Measurements from ENCODE around the gene DIPK1C. TPM values are rescaled to one million over a fixed set of nuclear protein-coding genes. Genes with fewer than 3 reads are reported as not detected.

The DIPK1C gene
- total RNA-seq, 2 experiments from 2014 or later: not detected

DNA sequence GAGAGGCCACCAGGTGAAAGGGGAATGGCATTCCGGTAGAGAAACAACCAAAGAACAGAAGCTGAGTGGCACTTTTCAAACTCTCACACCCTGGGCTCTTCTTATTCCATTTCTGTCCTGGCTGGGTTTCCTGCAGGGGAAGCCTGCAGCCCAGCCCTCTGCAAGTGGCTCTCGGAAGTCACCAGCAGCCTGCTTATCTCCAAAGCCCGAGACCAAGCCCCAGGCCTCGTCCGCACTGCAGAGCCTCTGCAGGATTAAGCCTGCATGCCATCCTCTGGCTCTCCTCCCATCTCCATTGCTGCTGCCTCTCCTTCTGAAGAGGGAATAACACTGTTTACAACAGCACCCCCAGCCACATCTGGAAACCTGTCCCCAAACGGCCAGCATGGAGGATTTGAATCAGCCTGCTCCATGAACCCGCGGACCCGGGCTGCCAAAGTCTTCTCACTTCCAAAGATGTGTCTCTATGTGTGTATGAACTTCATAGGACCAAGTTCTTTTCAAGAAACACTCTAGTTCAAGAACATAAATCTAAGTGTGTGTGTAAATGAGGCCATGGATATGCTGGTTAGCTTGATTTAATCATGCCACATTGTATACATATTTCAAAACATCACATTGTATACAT, 54.2 kb downstream of the DIPK1C start:
- no peak for DNase-seq
- H3K9me3 Mint-ChIP-seq: peaks cover 3% of the 10 kb centered on the region
- intact Hi-C loops (cut with micrococcal nuclease): no loop called here
- no peaks in the 10 kb centered on the region for H3K27me3 Mint-ChIP-seq (ENCODE audit: low read depth)
- no peaks in the 10 kb centered on the region for H3K36me3 Mint-ChIP-seq (ENCODE audit: low read depth)
- H3K4me1 Mint-ChIP-seq (ENCODE audit: low read depth): peaks cover 26% of the 10 kb centered on the region
- no peak overlapping the region for H3K4me3 Mint-ChIP-seq
- H3K27ac Mint-ChIP-seq: no peak overlapping the region
- CTCF ChIA-PET: no interaction called here

- intact Hi-C loops (cut with micrococcal nuclease): no loop called here
- DNase-seq: no peak
- H3K4me1 Mint-ChIP-seq (ENCODE audit: low read depth): peaks cover 19% of the 10 kb centered on the region
- no peaks in the 10 kb centered on the region for H3K27me3 Mint-ChIP-seq (ENCODE audit: low read depth)
- CTCF ChIA-PET: no interaction called here
- H3K4me3 Mint-ChIP-seq: no peak overlapping the region
- peaks cover 3% of the 10 kb centered on the region for H3K9me3 Mint-ChIP-seq
- H3K27ac Mint-ChIP-seq: no peak overlapping the region
- H3K36me3 Mint-ChIP-seq (ENCODE audit: low read depth): no peaks in the 10 kb centered on the region
Measured at GRCh38 chr18:74400813-74401212, 56.3 kb downstream of the DIPK1C start.

- no peaks in the 10 kb centered on the region for H3K9me3 Mint-ChIP-seq
- H3K36me3 Mint-ChIP-seq (ENCODE audit: low read depth): no peaks in the 10 kb centered on the region
- CTCF ChIA-PET: interaction anchor here (0.6 to 1.6 kb wide), 6 partner anchors 9 to 104 kb away, joined by 3 to 5 read pairs (median 3); no protein-coding TSS in a partner anchor
- intact Hi-C loops (cut with micrococcal nuclease): no loop called here
- no peak overlapping the region for H3K4me3 Mint-ChIP-seq
- peaks cover 2% of the 10 kb centered on the region for H3K27me3 Mint-ChIP-seq (ENCODE audit: low read depth)
- H3K4me1 Mint-ChIP-seq (ENCODE audit: low read depth): peaks cover 19% of the 10 kb centered on the region
- DNase-seq: no peak
- no peak overlapping the region for H3K27ac Mint-ChIP-seq
Measured at GRCh38 chr18:74399091-74399887, 57.8 kb downstream of the DIPK1C start.

DNA sequence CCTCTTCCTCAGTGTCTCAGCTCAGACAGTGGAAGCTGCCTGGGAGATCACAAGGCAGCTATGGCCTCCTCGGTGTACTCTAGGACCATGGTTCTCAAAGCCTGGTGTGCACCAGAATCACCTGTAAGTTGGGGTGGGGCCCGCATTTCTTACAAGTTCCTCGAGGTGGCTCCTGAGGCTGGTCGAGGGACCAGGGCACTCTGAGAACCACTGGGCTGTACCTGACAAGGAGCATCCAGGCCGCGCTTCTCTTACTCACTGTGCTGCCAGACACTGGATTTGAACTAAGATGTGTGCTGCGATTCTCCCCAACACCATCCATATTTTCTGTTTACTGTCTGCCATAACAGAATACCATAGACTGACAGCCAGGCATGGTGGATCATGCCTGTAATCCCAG, 59.5 kb downstream of the DIPK1C start:
- H3K4me3 Mint-ChIP-seq: no peak overlapping the region
- no peaks in the 10 kb centered on the region for H3K9me3 Mint-ChIP-seq
- DNase-seq: no peak
- intact Hi-C loops (cut with micrococcal nuclease): no loop called here
- H3K36me3 Mint-ChIP-seq (ENCODE audit: low read depth): no peaks in the 10 kb centered on the region
- CTCF ChIA-PET: no interaction called here
- no peak overlapping the region for H3K27ac Mint-ChIP-seq
- peaks cover 2% of the 10 kb centered on the region for H3K27me3 Mint-ChIP-seq (ENCODE audit: low read depth)
- peaks cover 19% of the 10 kb centered on the region for H3K4me1 Mint-ChIP-seq (ENCODE audit: low read depth)

DNA sequence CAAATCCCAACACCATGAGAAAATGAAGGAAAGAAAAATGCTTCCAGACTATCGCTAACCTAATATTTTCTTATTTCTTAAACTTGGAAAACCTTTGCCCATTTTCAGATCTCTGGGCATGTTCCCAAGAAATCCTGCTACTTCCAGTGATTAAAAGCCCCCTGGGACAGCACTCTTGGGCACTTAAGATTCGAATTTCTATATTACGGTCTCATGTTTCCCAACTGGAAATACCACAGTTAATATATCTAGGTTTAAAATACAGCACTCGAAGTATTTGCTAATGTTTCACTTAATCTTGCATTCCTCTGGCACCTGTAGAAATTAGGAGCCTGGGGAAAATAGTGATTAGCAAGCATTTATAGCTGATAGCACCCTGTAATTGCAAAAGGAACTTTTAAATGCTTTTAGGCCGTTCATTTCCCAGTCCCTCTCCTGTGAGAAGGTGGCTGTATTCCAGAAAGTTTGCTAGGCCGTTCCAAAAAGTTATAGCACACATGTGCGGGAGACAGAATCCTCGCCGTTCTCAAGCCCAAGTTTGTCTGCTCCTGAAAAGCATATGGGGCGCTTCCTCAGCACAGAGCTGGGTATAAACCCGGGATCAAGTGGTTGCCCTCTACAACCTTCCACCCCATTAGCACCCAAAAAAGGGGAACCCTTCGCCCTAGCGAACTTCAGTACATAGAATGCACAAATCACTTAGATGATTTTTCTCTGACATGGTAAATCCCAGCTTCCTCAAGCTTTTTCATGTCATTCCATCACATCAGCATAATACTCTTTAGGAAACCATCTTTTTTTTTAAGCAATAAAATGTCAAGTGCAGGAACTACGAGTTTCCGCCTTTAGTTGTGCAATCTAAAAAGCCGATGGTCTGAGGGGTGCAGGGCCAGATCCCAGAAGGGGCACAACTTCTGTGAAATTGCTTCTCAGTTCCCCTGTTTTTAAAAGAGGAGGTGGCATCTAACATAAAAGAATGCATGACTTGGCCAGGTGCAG, 60.6 kb downstream of the DIPK1C start:
- intact Hi-C loops (cut with micrococcal nuclease): no loop called here
- no peak overlapping the region for H3K4me3 Mint-ChIP-seq
- H3K4me1 Mint-ChIP-seq (ENCODE audit: low read depth): peaks cover 19% of the 10 kb centered on the region
- CTCF ChIA-PET: no interaction called here
- no peak overlapping the region for H3K27ac Mint-ChIP-seq
- H3K27me3 Mint-ChIP-seq (ENCODE audit: low read depth): peaks cover 2% of the 10 kb centered on the region
- H3K36me3 Mint-ChIP-seq (ENCODE audit: low read depth): no peaks in the 10 kb centered on the region
- no peaks in the 10 kb centered on the region for H3K9me3 Mint-ChIP-seq
- no peak for DNase-seq

DNA sequence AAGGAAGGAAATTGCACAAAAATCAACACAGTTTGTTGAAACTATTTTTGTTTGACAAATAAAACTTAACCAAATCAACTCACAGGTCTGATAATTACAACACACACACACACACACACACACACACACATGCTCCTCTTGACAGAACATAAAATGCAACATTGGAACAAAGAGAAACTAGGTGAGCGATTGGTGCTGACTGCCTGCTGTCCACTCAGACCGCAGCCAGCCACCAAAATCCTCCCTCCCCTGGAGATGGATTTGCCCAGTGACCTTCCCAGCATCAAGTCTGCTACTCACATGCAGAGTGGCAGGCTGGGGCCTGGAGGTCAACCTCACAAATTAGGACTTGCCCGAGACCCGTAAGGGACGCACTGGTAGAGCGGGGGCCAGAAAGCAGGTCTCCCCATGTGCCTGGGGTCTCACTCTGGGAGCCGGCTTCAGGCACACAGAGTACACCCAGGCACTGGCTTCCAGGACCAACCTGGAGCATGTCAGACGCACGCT, 61.4 kb downstream of the DIPK1C start:
- no peaks in the 10 kb centered on the region for H3K36me3 Mint-ChIP-seq (ENCODE audit: low read depth)
- H3K9me3 Mint-ChIP-seq: no peaks in the 10 kb centered on the region
- no peak overlapping the region for H3K27ac Mint-ChIP-seq
- intact Hi-C loops (cut with micrococcal nuclease): no loop called here
- H3K4me1 Mint-ChIP-seq (ENCODE audit: low read depth): peaks cover 24% of the 10 kb centered on the region
- CTCF ChIA-PET: no interaction called here
- H3K27me3 Mint-ChIP-seq (ENCODE audit: low read depth): peaks cover 2% of the 10 kb centered on the region
- DNase-seq: no peak
- H3K4me3 Mint-ChIP-seq: no peak overlapping the region

- H3K4me1 Mint-ChIP-seq (ENCODE audit: low read depth): peaks cover 27% of the 10 kb centered on the region
- H3K36me3 Mint-ChIP-seq (ENCODE audit: low read depth): no peaks in the 10 kb centered on the region
- intact Hi-C loops (cut with micrococcal nuclease): no loop called here
- DNase-seq: no peak
- H3K4me3 Mint-ChIP-seq: no peak overlapping the region
- peaks cover 2% of the 10 kb centered on the region for H3K27me3 Mint-ChIP-seq (ENCODE audit: low read depth)
- no peaks in the 10 kb centered on the region for H3K9me3 Mint-ChIP-seq
- CTCF ChIA-PET: no interaction called here
- H3K27ac Mint-ChIP-seq: no peak overlapping the region
Measured at GRCh38 chr18:74395006-74395405, 62.1 kb downstream of the DIPK1C start.

- CTCF ChIA-PET: no interaction called here
- no peak overlapping the region for H3K4me3 Mint-ChIP-seq
- peaks cover 30% of the 10 kb centered on the region for H3K4me1 Mint-ChIP-seq (ENCODE audit: low read depth)
- H3K36me3 Mint-ChIP-seq (ENCODE audit: low read depth): no peaks in the 10 kb centered on the region
- H3K27ac Mint-ChIP-seq: no peak overlapping the region
- H3K27me3 Mint-ChIP-seq (ENCODE audit: low read depth): peaks cover 2% of the 10 kb centered on the region
- intact Hi-C loops (cut with micrococcal nuclease): no loop called here
- no peak for DNase-seq
- H3K9me3 Mint-ChIP-seq: no peaks in the 10 kb centered on the region
Measured at GRCh38 chr18:74392323-74392722, 64.8 kb downstream of the DIPK1C start.

DNA sequence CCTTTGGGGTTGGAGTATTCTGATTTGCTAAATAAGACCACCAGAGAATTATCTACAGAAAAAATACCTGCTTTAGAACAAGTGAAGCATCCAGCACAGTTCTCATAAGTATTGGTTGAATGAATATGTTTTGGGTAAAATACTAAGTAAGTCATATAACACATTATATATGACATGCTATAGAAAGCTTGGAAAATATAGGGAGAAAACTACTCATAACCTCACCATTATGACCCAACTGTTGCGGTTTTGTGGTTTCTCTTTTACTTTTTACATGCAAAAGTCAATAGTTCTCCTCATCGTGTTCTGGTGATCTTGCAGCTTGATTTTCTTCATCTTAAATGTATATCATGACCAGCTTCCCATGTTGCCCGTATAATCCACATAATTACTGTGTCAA, 66.2 kb downstream of the DIPK1C start:
- CTCF ChIA-PET: interaction anchor here (1.4 to 1.7 kb wide), 2 partner anchors 19 to 161 kb away, joined by 3 to 5 read pairs; no protein-coding TSS in a partner anchor
- DNase-seq: no peak
- no peaks in the 10 kb centered on the region for H3K36me3 Mint-ChIP-seq (ENCODE audit: low read depth)
- peaks cover 2% of the 10 kb centered on the region for H3K27me3 Mint-ChIP-seq (ENCODE audit: low read depth)
- peaks cover 30% of the 10 kb centered on the region for H3K4me1 Mint-ChIP-seq (ENCODE audit: low read depth)
- no peaks in the 10 kb centered on the region for H3K9me3 Mint-ChIP-seq
- no peak overlapping the region for H3K27ac Mint-ChIP-seq
- intact Hi-C loops (cut with micrococcal nuclease): loop anchor here (2.0 kb wide), 1 partner anchor 14 kb away; no protein-coding TSS in a partner anchor
- H3K4me3 Mint-ChIP-seq: no peak overlapping the region

GRCh38 chr18:74389991-74390390, 67.1 kb downstream of the DIPK1C start:
- DNase-seq: no peak
- Mint-ChIP-seq H3K9me3 (no peaks in the 10 kb centered on the region), H3K27ac (no peak overlapping the region), H3K4me3 (no peak overlapping the region), H3K4me1 (ENCODE audit: low read depth) (peaks cover 30% of the 10 kb centered on the region), H3K36me3 (ENCODE audit: low read depth) (no peaks in the 10 kb centered on the region), H3K27me3 (ENCODE audit: low read depth) (peaks cover 2% of the 10 kb centered on the region)
- CTCF ChIA-PET: interaction anchor here (0.9 to 2.0 kb wide), 4 partner anchors 16 to 162 kb away, joined by 3 to 9 read pairs (median 4); no protein-coding TSS in a partner anchor
- intact Hi-C loops (cut with micrococcal nuclease): loop anchor here (2.0 kb wide), 1 partner anchor 13 kb away; no protein-coding TSS in a partner anchor

- H3K4me3 Mint-ChIP-seq: no peak overlapping the region
- H3K27ac Mint-ChIP-seq: no peak overlapping the region
- no peaks in the 10 kb centered on the region for H3K9me3 Mint-ChIP-seq
- peaks cover 30% of the 10 kb centered on the region for H3K4me1 Mint-ChIP-seq (ENCODE audit: low read depth)
- intact Hi-C loops (cut with micrococcal nuclease): no loop called here
- CTCF ChIA-PET: interaction anchor here (0.9 to 2.0 kb wide), 5 partner anchors 16 to 104 kb away, joined by 3 to 9 read pairs (median 3); no protein-coding TSS in a partner anchor
- no peak for DNase-seq
- H3K27me3 Mint-ChIP-seq (ENCODE audit: low read depth): peaks cover under 1% of the 10 kb centered on the region
- no peaks in the 10 kb centered on the region for H3K36me3 Mint-ChIP-seq (ENCODE audit: low read depth)
Measured at GRCh38 chr18:74389171-74389927, 67.8 kb downstream of the DIPK1C start.
